HepG2 (cell line): Measurements from ENCODE around the gene ACTN2. TPM values are rescaled to one million over a fixed set of nuclear protein-coding genes. Genes with fewer than 3 reads are reported as not detected.

Experiments
- BCL6 ChIP-seq: IDR thresholded peaks from 2 replicates; pipeline ENCODE4 v1.6.1; 2016; ENCODE audit warnings: missing genetic modification reagents, missing compliant biosample characterization
- HNF4G ChIP-seq, 2 experiments: sonication (generic) in 1 of 2; formaldehyde crosslinking in 1 of 2; IDR thresholded peaks; 2 replicates each; pipeline versions ENCODE4 v1.4.0 to v1.6.1; 2011 to 2020; ENCODE audit warnings: borderline replicate concordance in 2 of 2, low read depth in 2 of 2, mild to moderate bottlenecking in 2 of 2, low read length in 1 of 2, missing genetic modification reagents in 1 of 2, moderate library complexity in 1 of 2
- RAD21 ChIP-seq: fragments of 450-650 bp; formaldehyde crosslinking; IDR thresholded peaks from 2 replicates; pipeline ENCODE4 v1.5.0; 2020; ENCODE audit warnings: mild to moderate bottlenecking
- ZSCAN31 ChIP-seq: sonication (generic); formaldehyde crosslinking; IDR thresholded peaks from 2 replicates; pipeline ENCODE4 v1.5.0; 2020; ENCODE audit warnings: low read depth, mild to moderate bottlenecking, missing genetic modification reagents
- polyA plus RNA-seq, 8 experiments: library from polyadenylated mRNA; depleted of rRNA in 3 of 8; stranded (reverse) in 7 of 8; unstranded in 1 of 8; fragments of >200 nt; fragmentation: Illumina TruSeq in 4 of 8; extraction: Trizol in 4 of 8; gene quantifications; 2 replicates each; pipeline versions ENCODE4 v1.2.1 to v1.2.3, GENCODE V29; 2011 to 2016; ENCODE audit warnings: low read depth in 4 of 8, missing spikeins in 1 of 8, mixed read lengths in 1 of 8; ENCODE audit not compliant: insufficient read depth in 1 of 8
- total RNA-seq, 5 experiments: library from RNA; depleted of rRNA; stranded (reverse); fragments of >200 nt; fragmentation: Illumina TruSeq; extraction: Trizol; gene quantifications; 2 replicates each; pipeline ENCODE4 v1.2.3, GENCODE V29; 2016; ENCODE audit warnings: low read depth in 1 of 5
- TF ChIP-seq, protein P1 (sequence below), 2 experiments: sonication (generic) in 1 of 2; formaldehyde crosslinking in 1 of 2; IDR thresholded peaks; 2 replicates each; pipeline versions ENCODE4 v1.6.1 to v1.9.0; 2014 to 2022; ENCODE audit warnings: antibody characterized with exemption in 1 of 2, borderline replicate concordance in 1 of 2, inconsistent platforms in 1 of 2, low read depth in 1 of 2, missing genetic modification reagents in 1 of 2
- TF ChIP-seq, protein P2 (sequence below): sonication (generic); formaldehyde crosslinking; IDR thresholded peaks from 2 replicates; pipeline ENCODE4 v1.9.0; 2021; ENCODE audit warnings: missing genetic modification reagents, mild to moderate bottlenecking, borderline replicate concordance
- TF ChIP-seq, protein P3 (sequence below): sonication (generic); formaldehyde crosslinking; IDR thresholded peaks from 2 replicates; pipeline ENCODE4 v1.4.0; 2020; ENCODE audit warnings: missing genetic modification reagents, borderline replicate concordance
- TF ChIP-seq, protein P4 (sequence below): sonication (generic); formaldehyde crosslinking; conservative IDR thresholded peaks from 2 replicates; pipeline ENCODE4 v1.8.0; 2022; ENCODE audit warnings: low read depth, missing genetic modification reagents
- TF ChIP-seq, protein P5 (sequence below): sonication (generic); formaldehyde crosslinking; IDR thresholded peaks from 2 replicates; pipeline ENCODE4 v1.5.0; 2020; ENCODE audit warnings: missing genetic modification reagents, mild to moderate bottlenecking, borderline replicate concordance

Gene ACTN2
- total and polyA plus RNA-seq, 2 of the 13 experiments (the other 11 are each of a cell fraction or from before 2014, with no cell fraction given) = 0.04 to 0.13 TPM

DNA sequence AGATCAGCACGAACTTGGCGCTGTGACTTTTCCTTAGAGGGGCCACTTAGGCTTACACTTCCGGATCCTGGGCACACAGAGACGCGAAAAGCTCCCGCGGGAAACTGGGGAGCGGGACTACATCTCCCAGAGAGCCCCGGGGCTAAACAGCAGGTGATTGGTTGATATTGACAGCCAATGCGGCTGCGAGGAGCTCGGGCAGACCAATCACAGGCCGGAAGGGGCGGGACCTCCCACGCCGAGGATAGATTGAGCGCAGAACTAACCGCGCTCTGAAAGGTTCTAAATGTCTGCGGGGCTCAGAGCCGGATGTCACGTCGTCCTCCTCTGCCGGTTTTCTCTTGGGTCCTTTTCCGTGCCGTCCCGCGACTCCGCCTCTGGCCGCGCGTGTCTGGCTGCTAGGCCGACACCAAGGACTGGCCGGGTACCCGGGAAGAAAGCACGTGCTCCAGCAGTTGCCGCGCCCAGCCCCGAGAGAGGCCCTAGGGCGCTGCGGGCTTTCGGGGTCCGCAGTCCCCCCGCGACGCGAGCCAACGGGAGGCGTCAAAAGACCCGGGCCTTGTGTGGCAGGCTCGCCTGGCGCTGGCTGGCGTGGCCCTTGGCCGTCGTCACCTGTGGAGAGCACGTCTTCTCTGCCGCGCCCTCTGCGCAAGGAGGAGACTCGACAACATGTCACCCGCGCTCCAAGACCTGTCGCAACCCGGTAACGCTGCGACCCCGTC lies 108.9 kb downstream of the ACTN2 start, which contains the start of gene MTR (continued):
- TF ChIP-seq, protein P1, sequence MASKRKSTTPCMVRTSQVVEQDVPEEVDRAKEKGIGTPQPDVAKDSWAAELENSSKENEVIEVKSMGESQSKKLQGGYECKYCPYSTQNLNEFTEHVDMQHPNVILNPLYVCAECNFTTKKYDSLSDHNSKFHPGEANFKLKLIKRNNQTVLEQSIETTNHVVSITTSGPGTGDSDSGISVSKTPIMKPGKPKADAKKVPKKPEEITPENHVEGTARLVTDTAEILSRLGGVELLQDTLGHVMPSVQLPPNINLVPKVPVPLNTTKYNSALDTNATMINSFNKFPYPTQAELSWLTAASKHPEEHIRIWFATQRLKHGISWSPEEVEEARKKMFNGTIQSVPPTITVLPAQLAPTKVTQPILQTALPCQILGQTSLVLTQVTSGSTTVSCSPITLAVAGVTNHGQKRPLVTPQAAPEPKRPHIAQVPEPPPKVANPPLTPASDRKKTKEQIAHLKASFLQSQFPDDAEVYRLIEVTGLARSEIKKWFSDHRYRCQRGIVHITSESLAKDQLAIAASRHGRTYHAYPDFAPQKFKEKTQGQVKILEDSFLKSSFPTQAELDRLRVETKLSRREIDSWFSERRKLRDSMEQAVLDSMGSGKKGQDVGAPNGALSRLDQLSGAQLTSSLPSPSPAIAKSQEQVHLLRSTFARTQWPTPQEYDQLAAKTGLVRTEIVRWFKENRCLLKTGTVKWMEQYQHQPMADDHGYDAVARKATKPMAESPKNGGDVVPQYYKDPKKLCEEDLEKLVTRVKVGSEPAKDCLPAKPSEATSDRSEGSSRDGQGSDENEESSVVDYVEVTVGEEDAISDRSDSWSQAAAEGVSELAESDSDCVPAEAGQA (IDR thresholded peaks at IDR 0.05; ENCODE audit: low read depth) = 0 out of 2 replicates have a peak, but pooled peaks have one; percentile 43
- TF ChIP-seq, protein P1 (CRISPR knock-in tag; IDR thresholded peaks at IDR 0.05; ENCODE audit: borderline replicate concordance) = no peak
- TF ChIP-seq HNF4G (IDR thresholded peaks at IDR 0.05; ENCODE audit: borderline replicate concordance, low read depth, low read length) = no peak
- no peak for TF ChIP-seq HNF4G (CRISPR knock-in tag; IDR thresholded peaks at IDR 0.05; ENCODE audit: borderline replicate concordance, low read depth)
- TF ChIP-seq ZSCAN31 = peak; percentile 65; the same call in 1 of the 2 replicates
- TF ChIP-seq, protein P2, sequence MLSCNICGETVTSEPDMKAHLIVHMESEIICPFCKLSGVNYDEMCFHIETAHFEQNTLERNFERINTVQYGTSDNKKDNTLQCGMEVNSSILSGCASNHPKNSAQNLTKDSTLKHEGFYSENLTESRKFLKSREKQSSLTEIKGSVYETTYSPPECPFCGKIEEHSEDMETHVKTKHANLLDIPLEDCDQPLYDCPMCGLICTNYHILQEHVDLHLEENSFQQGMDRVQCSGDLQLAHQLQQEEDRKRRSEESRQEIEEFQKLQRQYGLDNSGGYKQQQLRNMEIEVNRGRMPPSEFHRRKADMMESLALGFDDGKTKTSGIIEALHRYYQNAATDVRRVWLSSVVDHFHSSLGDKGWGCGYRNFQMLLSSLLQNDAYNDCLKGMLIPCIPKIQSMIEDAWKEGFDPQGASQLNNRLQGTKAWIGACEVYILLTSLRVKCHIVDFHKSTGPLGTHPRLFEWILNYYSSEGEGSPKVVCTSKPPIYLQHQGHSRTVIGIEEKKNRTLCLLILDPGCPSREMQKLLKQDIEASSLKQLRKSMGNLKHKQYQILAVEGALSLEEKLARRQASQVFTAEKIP (CRISPR knock-in tag) = no peak
- TF ChIP-seq, protein P3, sequence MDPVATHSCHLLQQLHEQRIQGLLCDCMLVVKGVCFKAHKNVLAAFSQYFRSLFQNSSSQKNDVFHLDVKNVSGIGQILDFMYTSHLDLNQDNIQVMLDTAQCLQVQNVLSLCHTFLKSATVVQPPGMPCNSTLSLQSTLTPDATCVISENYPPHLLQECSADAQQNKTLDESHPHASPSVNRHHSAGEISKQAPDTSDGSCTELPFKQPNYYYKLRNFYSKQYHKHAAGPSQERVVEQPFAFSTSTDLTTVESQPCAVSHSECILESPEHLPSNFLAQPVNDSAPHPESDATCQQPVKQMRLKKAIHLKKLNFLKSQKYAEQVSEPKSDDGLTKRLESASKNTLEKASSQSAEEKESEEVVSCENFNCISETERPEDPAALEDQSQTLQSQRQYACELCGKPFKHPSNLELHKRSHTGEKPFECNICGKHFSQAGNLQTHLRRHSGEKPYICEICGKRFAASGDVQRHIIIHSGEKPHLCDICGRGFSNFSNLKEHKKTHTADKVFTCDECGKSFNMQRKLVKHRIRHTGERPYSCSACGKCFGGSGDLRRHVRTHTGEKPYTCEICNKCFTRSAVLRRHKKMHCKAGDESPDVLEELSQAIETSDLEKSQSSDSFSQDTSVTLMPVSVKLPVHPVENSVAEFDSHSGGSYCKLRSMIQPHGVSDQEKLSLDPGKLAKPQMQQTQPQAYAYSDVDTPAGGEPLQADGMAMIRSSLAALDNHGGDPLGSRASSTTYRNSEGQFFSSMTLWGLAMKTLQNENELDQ (CRISPR knock-in tag) = no peak; the same call in 1 of the 2 replicates
- no peak for TF ChIP-seq RAD21 (CRISPR knock-in tag)
- TF ChIP-seq BCL6 (CRISPR knock-in tag) = peak; percentile 58; the same call in 1 of the 2 replicates
- TF ChIP-seq, protein P4, sequence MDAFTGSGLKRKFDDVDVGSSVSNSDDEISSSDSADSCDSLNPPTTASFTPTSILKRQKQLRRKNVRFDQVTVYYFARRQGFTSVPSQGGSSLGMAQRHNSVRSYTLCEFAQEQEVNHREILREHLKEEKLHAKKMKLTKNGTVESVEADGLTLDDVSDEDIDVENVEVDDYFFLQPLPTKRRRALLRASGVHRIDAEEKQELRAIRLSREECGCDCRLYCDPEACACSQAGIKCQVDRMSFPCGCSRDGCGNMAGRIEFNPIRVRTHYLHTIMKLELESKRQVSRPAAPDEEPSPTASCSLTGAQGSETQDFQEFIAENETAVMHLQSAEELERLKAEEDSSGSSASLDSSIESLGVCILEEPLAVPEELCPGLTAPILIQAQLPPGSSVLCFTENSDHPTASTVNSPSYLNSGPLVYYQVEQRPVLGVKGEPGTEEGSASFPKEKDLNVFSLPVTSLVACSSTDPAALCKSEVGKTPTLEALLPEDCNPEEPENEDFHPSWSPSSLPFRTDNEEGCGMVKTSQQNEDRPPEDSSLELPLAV (CRISPR knock-in tag) = no peak
- TF ChIP-seq, protein P5, sequence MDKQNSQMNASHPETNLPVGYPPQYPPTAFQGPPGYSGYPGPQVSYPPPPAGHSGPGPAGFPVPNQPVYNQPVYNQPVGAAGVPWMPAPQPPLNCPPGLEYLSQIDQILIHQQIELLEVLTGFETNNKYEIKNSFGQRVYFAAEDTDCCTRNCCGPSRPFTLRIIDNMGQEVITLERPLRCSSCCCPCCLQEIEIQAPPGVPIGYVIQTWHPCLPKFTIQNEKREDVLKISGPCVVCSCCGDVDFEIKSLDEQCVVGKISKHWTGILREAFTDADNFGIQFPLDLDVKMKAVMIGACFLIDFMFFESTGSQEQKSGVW (CRISPR knock-in tag) = peak; percentile 87; the same call in 1 of the 2 replicates
